Stimulated activated CD8-positive, alpha-beta memory T cell treated with anti-CD3 and anti-CD28 coated beads, Interleukin-12 subunit alpha, Interleukin-12 subunit beta, amount 100 ng/mL, for 24 hours (primary cell): ENCODE data around the gene OR4K14.
"Not testable (repeated sequence)": the region's sequence is repeated elsewhere in the genome, so short reads cannot be mapped to it uniquely, and the experiment has no call there.

Experiments
- DNase-seq: peaks from one replicate; pipeline ENCODE4 v3.0.0-alpha.2; 2020; ENCODE audit errors: extremely low read depth

OR4K14 gene, protein sequence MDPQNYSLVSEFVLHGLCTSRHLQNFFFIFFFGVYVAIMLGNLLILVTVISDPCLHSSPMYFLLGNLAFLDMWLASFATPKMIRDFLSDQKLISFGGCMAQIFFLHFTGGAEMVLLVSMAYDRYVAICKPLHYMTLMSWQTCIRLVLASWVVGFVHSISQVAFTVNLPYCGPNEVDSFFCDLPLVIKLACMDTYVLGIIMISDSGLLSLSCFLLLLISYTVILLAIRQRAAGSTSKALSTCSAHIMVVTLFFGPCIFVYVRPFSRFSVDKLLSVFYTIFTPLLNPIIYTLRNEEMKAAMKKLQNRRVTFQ

DNA sequence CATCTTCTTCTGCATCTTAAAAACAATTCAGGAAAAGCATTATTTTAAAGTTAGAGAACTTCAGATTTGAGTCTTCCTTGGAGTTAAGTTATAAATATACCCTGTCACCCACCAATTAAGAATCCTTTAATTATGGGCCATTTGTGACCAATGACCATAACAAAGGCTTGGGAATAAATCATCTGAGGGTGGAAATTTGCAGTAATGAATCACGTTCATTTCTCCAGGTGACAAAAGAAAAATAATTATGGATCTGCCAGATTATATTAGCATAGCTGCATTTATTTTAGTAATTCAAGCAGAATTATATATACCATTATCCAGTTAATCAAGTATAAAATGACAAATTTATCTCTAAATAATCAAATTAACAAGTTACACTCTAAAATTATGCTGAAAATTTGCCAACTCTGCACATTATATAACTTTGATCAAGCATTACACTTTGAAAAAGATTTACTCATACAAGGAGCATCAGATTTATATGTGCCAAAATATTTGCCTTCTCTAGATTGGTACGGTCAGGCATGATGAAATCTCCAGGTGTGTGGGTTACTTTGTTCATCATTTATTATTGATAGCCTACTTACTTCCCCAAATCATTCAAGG, at the start of gene OR4K14:
OR4K14 (minus strand) TSS at position 51 of the 609 bp plus-strand sequence. CDS start 4,114 bp downstream, outside the sequence.
- DNase-seq, result no peak

DNA sequence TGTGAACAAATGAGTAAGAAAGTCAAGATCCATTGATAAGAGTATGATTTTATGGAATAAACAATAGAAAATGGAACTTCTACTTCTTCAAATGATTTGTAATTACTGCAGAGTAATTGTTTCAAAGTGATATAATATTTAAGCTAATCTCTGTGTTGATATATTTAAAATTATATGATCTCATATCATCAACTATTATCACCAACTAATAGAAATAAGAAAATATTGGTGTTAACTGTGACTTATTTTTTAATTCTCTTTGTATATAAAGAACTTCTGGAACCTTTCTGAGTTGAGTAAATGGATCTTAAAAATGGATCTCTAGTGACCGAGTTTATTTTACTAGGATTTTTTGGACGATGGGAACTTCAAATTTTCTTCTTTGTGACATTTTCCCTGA, 40.6 kb upstream of the OR4K14 start, which contains the start of gene OR4L1:
OR4L1 (plus strand) TSS at position 301 of the 400 bp plus-strand sequence; CDS start at position 301, 0 bp downstream.
- no peak for DNase-seq

DNA sequence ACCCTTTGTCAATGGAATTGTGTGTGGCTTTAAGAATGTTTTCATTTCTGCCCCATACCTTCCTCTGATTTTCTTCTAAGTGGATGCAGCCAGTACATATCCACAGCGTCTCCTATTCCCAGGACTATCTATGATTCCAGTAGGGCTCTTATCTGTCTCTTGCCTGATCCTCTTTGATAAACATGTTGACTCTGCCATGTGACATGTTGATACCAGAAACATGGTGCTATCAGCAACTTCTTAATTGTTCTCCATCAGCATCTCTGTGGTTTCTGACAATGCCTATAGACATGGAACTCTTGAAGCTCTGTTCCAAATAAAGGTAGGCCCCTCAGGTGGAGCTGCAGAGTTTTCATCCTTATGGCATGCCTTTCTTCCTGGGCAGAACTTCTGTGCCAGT, 29.1 kb upstream of the OR4K14 start:
- no peak for DNase-seq

GRCh38 chr14:20044243-20044642, 25.1 kb upstream of the OR4K14 start:
- DNase-seq, result no peak

GRCh38 chr14:20035938-20036337, 16.8 kb upstream of the OR4K14 start, which contains the start of gene OR4K13:
Gene OR4K13 (minus strand): TSS chr14:20036038. CDS start chr14:20034758, 1,280 bp downstream.
- DNase-seq, result no peak

GRCh38 chr14:20035449-20035848, 16.3 kb upstream of the OR4K14 start:
- DNase-seq, result no peak

- no peak for DNase-seq
Observed at GRCh38 chr14:20031058-20031457, 12.0 kb upstream of the OR4K14 start.

DNA sequence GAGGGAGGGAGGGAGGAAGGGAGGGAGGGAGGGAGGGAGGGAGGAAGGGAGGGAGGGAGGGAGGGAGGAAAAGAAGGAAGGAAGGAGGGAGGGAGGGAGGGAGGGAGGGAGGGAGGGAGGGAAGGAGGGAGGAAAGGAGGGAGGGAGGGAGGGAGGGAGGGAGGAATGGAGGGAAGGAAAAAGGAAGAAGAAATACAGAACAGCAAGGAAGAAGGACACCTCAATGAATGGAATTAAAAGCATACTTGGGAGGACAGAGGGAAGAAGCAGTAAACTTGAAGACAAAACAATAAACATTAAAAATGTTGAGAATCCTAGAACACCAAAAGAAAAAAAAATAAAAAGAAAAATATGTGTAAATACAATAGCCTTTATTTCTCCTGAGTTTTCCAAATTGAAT, 11.0 kb downstream of the OR4K14 start:
- no peak for DNase-seq

- no peak for DNase-seq
Observed at GRCh38 chr14:20002319-20002718, 16.8 kb downstream of the OR4K14 start.

- no peak for DNase-seq
Observed at GRCh38 chr14:20001863-20002262, 17.2 kb downstream of the OR4K14 start, which contains the start of gene OR4Q2. Gene OR4Q2 (plus strand): TSS chr14:20002163.

- no peak for DNase-seq
Observed at GRCh38 chr14:19993438-19993837, 25.7 kb downstream of the OR4K14 start.

DNA sequence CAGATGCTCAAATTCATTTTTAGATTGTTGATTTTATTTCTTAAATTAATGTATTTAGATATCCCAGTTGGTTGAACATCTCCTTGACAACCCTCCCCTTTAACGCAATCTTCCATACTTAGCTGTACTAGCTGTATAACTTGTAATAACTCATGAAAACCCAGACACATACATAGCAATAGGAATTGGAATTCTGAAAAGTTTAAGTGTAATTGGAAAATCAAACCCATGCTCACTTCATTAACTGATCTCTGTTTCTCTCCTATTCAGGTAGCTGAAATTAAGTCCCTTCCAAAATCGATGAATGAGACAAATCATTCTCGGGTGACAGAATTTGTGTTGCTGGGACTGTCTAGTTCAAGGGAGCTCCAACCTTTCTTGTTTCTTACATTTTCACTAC, 43.8 kb downstream of the OR4K14 start, which contains the start of gene OR4K15:
OR4K15 (plus strand) TSS at position 301 of the 400 bp plus-strand sequence; CDS start at position 301, 0 bp downstream.
- DNase-seq, result no peak

GRCh38 chr14:19974844-19975243, 44.3 kb downstream of the OR4K14 start:
- DNase-seq, result no peak

DNA sequence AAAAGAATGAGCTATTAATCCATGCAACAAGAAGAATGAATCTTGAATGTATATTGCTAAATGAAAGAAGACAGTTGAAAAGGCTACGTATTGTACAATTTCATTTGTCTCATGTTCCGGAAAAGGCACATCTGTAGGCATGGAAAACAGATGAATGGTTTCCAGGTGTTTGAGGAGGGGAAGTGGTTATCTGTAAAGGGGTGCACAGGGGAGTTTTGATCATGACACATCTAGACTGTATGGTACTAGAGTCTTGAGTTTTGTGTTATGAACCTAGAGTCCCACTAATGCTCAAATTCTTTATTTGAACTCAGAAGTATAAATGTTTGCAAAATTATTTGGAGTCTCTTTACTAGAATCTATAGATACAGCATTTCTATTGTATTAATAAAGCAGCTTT, 49.4 kb downstream of the OR4K14 start:
- DNase-seq, result not testable (repeated sequence)
